ENCODE results near the gene ARPC1A.
"Not testable (repeated sequence)": the region's sequence is repeated elsewhere in the genome, so short reads cannot be mapped to it uniquely, and the experiment has no call there.

Gene ARPC1A

GRCh38 chr7:99325592-99326407 lies at the start of gene ARPC1A:
TSS of gene ARPC1A (plus strand) at chr7:99325898. CDS start at chr7:99333354, 7,456 bp downstream.
- DNase-seq (ENCODE audit: low spot score) = peak; percentile 95

GRCh38 chr7:99278180-99278579 lies 47.5 kb upstream of the ARPC1A start:
- no peak for DNase-seq (ENCODE audit: low spot score)

- not testable (repeated sequence) for DNase-seq (ENCODE audit: low spot score)
Measured at GRCh38 chr7:99284165-99284564, 41.5 kb upstream of the ARPC1A start.

- DNase-seq (ENCODE audit: low spot score) = no peak
Measured at GRCh38 chr7:99287779-99288534, 37.7 kb upstream of the ARPC1A start.

GRCh38 chr7:99289185-99289584 lies 36.5 kb upstream of the ARPC1A start:
- no peak for DNase-seq (ENCODE audit: low spot score)

GRCh38 chr7:99290148-99290547 lies 35.5 kb upstream of the ARPC1A start:
- not testable (repeated sequence) for DNase-seq (ENCODE audit: low spot score)

- DNase-seq (ENCODE audit: low spot score) = no peak
Measured at GRCh38 chr7:99290980-99291607, 34.6 kb upstream of the ARPC1A start.

- no peak for DNase-seq (ENCODE audit: low spot score)
Measured at GRCh38 chr7:99292127-99292526, 33.6 kb upstream of the ARPC1A start.

DNA sequence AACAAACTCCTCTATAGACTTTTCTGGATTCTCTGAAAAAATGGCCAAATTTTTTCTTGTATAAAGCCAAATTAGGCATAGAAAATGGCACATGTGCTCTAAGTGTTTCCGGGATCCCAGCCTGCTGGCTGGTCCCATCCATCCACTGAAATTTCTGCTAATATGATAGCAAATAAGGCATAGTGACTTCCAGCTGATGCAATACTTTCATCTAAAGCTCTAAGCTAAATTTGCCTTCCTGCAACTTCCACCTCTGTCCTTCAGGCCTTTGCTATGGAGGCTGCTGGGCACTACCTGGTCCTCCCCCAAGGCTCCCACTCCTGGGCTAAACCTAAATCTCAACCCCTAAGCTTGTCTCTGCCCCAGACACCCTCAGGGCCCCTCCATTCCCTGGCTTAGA lies 32.5 kb upstream of the ARPC1A start:
- no peak for DNase-seq (ENCODE audit: low spot score)

- no peak for DNase-seq (ENCODE audit: low spot score)
Measured at GRCh38 chr7:99293650-99294049, 32.0 kb upstream of the ARPC1A start.

- no peak for DNase-seq (ENCODE audit: low spot score)
Measured at GRCh38 chr7:99296471-99296870, 29.2 kb upstream of the ARPC1A start.

GRCh38 chr7:99301496-99301895 lies 24.2 kb upstream of the ARPC1A start:
- no peak for DNase-seq (ENCODE audit: low spot score)

GRCh38 chr7:99305473-99306260 lies 20.0 kb upstream of the ARPC1A start:
- no peak for DNase-seq (ENCODE audit: low spot score)

DNA sequence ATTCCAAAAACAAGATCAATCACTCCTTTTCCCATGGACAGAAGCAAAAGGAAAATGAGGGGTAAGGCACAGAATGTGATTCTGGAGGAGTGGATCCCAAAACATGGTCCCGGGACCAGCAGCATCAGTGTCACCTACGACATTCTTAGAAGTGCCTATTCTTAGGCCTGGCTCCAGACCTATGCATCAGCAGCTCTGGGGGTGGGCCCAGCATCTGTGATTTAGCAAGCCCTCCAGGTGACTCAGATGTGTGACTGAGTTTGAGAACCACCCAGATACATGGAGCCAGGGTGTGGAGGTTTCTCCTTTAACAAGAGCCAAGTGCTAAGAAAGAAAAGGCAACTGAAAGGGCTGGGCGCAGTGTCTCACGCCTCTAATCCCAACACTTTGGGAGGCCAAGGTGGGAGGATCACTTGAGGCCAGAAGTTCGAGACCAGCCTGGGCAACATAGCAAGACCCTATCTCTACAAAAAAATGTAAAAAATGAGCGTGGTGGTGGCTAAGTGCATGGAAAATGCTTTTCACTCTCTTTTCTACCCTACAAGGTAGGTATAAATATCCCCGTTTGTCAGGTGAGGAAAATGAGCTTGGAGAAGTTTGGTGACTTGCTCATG lies 17.1 kb upstream of the ARPC1A start:
- DNase-seq (ENCODE audit: low spot score) = no peak

- DNase-seq (ENCODE audit: low spot score) = no peak
Measured at GRCh38 chr7:99309111-99309510, 16.6 kb upstream of the ARPC1A start.

- DNase-seq (ENCODE audit: low spot score) = no peak
Measured at GRCh38 chr7:99310004-99310403, 15.7 kb upstream of the ARPC1A start.

DNA sequence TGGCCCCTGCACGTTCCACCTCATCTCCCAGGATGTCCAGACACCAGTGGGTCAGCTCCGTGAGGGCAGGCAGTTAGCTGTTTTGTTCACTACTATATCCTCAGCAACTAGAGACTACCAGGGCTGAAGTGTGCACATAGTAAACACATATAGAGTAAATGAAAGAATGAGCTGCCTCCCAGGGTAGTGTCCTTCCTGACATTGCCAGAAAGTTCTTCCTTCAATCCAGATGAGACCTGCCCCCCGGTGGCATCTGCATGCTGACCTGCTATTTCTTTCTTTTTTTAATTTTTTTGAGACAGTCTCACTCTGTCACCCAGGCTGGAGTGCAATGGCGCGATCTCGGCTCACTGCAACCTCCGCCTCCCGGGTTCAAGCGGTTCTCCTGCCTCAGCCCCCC lies 14.0 kb upstream of the ARPC1A start:
- no peak for DNase-seq (ENCODE audit: low spot score)

DNA sequence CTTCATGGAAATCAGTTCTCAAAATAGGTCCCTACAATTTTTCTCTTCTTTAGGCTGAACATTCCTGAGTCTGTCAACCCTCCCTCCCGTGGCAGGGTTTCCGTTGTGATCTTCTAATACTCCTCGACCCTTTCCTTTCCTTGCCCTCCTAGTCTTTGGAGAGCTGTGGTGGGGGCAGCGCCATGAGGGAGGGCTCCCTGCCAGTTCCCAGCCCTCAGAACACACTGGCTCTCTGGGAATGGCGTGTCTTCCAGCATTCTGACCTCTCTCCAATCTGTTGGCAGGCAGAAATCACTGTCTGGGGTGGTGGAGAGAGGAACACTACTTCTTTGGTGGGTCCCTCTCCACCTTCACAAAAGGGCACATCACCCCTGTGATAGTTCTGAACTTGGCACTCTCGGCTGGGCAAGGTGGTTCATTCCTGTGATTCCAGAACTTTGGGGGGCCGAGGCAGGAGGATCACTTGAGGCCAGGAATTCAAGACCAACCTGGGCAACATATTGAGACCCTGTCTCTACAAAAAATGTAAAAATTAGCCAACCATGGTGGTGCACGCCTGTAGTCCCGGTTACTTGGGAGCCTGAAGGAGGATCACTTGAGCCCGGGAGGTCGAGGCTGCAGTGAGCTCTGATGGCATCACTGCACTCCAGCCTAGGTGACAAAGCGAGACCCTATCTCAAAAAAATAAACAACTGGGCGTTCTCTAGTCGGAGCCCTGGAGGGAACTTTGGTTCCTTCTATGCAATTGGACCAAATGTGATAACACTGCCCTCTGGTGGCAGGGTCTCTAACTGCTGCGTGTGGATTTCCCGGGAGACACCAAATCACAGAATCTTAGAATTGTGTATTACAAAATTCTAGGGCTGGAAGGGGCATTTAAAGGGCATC lies 13.1 kb upstream of the ARPC1A start:
- peak; percentile 64 for DNase-seq (ENCODE audit: low spot score)

GRCh38 chr7:99313204-99313573 lies 12.5 kb upstream of the ARPC1A start:
- DNase-seq (ENCODE audit: low spot score) = no peak

- no peak for DNase-seq (ENCODE audit: low spot score)
Measured at GRCh38 chr7:99314504-99314903, 11.2 kb upstream of the ARPC1A start.

GRCh38 chr7:99320371-99320770 lies 5.3 kb upstream of the ARPC1A start:
- no peak for DNase-seq (ENCODE audit: low spot score)
